GM23248 (cell line): ENCODE results near the gene ABCA12. TPM values are rescaled to one million over a fixed set of nuclear protein-coding genes. Genes with fewer than 3 reads are reported as not detected.

Experiments used
- DNase-seq: peaks from one replicate; pipeline ENCODE4 v3.0.0-alpha.2; 2015
- H2AFZ ChIP-seq: fragments of 200-600 bp; sonication (generic); 2 replicates; pipeline ENCODE4 v1.6.1; 2016; ENCODE audit warnings: antibody characterized with exemption
- H3F3A ChIP-seq: fragments of 200-600 bp; sonication (generic); 2 replicates; pipeline ENCODE4 v1.6.1; 2016; ENCODE audit warnings: mild to moderate bottlenecking, antibody characterized with exemption, mixed run types; ENCODE audit not compliant: insufficient read depth
- H3K27ac ChIP-seq: fragments of 200-600 bp; sonication (generic); 2 replicates; pipeline ENCODE4 v1.5.1; 2016; ENCODE audit warnings: mild to moderate bottlenecking
- H3K27me3 ChIP-seq: fragments of 200-600 bp; sonication (generic); replicated peaks from 2 replicates; pipeline ENCODE4 v1.6.1; 2016; ENCODE audit warnings: mild to moderate bottlenecking; ENCODE audit not compliant: insufficient read depth
- H3K36me3 ChIP-seq: fragments of 200-600 bp; sonication (generic); 2 replicates; pipeline ENCODE4 v1.6.1; 2016; ENCODE audit warnings: low read depth, mild to moderate bottlenecking
- H3K4me1 ChIP-seq: fragments of 200-600 bp; sonication (generic); 2 replicates; pipeline ENCODE4 v1.6.1; 2016; ENCODE audit warnings: mild to moderate bottlenecking; ENCODE audit not compliant: insufficient read depth
- H3K4me2 ChIP-seq: fragments of 200-600 bp; sonication (generic); one replicate; pipeline ENCODE4 v1.6.1; 2016; ENCODE audit warnings: mild to moderate bottlenecking; ENCODE audit not compliant: unreplicated experiment
- H3K4me3 ChIP-seq: fragments of 200-600 bp; sonication (generic); 2 replicates; pipeline ENCODE4 v1.5.1; 2016; ENCODE audit warnings: mild to moderate bottlenecking
- H3K79me2 ChIP-seq: fragments of 200-600 bp; sonication (generic); 2 replicates; pipeline ENCODE4 v1.6.1; 2016; ENCODE audit warnings: mild to moderate bottlenecking; ENCODE audit not compliant: insufficient read depth
- H3K9ac ChIP-seq: fragments of 200-600 bp; sonication (generic); 2 replicates; pipeline ENCODE4 v1.6.1; 2016; ENCODE audit warnings: mild to moderate bottlenecking
- H3K9me2 ChIP-seq: fragments of 200-600 bp; sonication (generic); 2 replicates; pipeline ENCODE4 v1.6.1; 2016; ENCODE audit warnings: mixed run types, mild to moderate bottlenecking, moderate library complexity; ENCODE audit not compliant: insufficient read depth
- H3K9me3 ChIP-seq: fragments of 200-600 bp; sonication (generic); one replicate; pipeline ENCODE4 v1.6.1; 2017; ENCODE audit warnings: low read depth
- H4K20me1 ChIP-seq: fragments of 200-600 bp; sonication (generic); 2 replicates; pipeline ENCODE4 v1.6.0; 2016; ENCODE audit not compliant: insufficient read depth
- EZH2 ChIP-seq: fragments of 200-600 bp; sonication (generic); IDR thresholded peaks from 2 replicates; pipeline ENCODE4 v1.6.1; 2018; ENCODE audit warnings: antibody characterized with exemption, mild to moderate bottlenecking; ENCODE audit not compliant: insufficient read depth, poor library complexity, severe bottlenecking
- EZH2phosphoT487 ChIP-seq: fragments of 200-600 bp; sonication (generic); IDR thresholded peaks from 2 replicates; pipeline ENCODE4 v1.6.1; 2018; ENCODE audit warnings: antibody characterized with exemption, moderate library complexity, mild to moderate bottlenecking, low read depth; ENCODE audit not compliant: insufficient read depth
- WGBS, 2 experiments: methylation state at CpG; one replicate each; pipeline ENCODE4 v1.1.6; 2015 to 2017; ENCODE audit warnings: low lambda C conversion rate in 2 of 2, low coverage in 1 of 2; ENCODE audit errors: missing lambda C conversion rate in 2 of 2; 5-methylcytosine and 5-hydroxymethylcytosine counted together
- in situ Hi-C: fragments of 300-500 bp; cut with MboI; formaldehyde crosslinking; loops from 2 replicates; pipeline ENCODE4 v1.15.0; 2020
- polyA plus RNA-seq: library from polyadenylated mRNA; unstranded; fragments of >200 nt; fragmentation: Nextera tagmentation; extraction: Ambion mirVana; gene quantifications from 2 replicates; pipeline ENCODE4 v1.2.1, GENCODE V29; 2016
- total RNA-seq: library from RNA; depleted of rRNA; stranded (reverse); fragments of >200 nt; shearing (Covaris generic); gene quantifications from 2 replicates; pipeline ENCODE4 v1.2.3, GENCODE V29; 2014

ABCA12 gene
- total and polyA plus RNA-seq, 2 experiments from 2014 or later = not detected

DNA sequence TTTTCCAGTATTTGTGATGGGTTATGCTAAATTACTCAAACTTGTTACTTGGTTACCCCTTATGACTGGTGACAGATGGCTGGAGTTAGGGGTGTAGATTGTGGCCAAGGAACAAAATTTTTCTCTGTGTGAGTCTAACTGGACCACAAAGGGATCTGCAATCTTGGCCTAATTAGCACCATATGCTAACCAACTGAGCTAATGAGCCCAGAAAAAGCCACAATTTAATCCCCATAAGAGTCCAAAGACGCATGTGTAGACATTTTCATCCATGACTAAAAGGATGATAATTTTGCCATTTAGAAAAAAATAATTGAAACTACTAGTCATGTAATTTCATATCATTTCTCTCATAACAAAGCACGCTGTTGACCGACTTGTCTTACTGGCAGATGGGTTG is 151.2 kb downstream of the ABCA12 start:
- in situ Hi-C loops = no loop called here
- Histone ChIP-seq H3K4me1 (no peaks in the 10 kb centered on the region), H3K9me2 (0 out of 2 replicates have a peak, but pooled peaks cover 3% of the 10 kb centered on the region), H3F3A (no peaks in the 10 kb centered on the region), H3K27me3 (no peaks in the 10 kb centered on the region), H2AFZ (no peak overlapping the region), H3K27ac (no peak overlapping the region), H3K36me3 (no peaks in the 10 kb centered on the region), H3K4me3 (no peak overlapping the region), H3K79me2 (no peaks in the 10 kb centered on the region), H3K4me2 (no peak overlapping the region), H4K20me1 (no peaks in the 10 kb centered on the region), H3K9me3 (no peaks in the 10 kb centered on the region), H3K9ac (no peak overlapping the region)
- TF ChIP-seq EZH2 (no peak), EZH2phosphoT487 (no peak)
- 25% methylated on average over 3 of the region's 3 CpGs for WGBS, 2 experiments
- DNase-seq = peak; percentile 42

DNA sequence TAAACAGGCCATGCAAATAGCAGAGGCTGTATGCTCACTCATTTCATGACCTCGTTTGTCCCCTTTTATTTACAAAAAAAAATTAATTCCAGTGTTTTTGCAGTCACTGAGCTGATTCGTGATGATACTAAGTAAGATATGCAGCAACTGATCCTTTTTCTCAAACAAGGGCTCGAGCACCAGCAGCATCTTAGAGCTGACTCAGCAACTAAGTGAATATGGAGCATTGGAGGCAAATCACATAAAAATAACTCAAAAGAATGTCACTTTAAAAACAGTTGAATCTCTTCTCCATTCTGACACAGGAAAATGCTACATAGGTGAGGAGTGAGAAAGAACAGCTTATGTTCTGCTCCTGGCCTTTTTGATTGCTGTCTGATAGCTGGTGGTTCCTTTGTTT is 152.8 kb downstream of the ABCA12 start:
- Histone ChIP-seq H3K27me3 (no peaks in the 10 kb centered on the region), H4K20me1 (no peaks in the 10 kb centered on the region), H3K9me2 (0 out of 2 replicates have a peak, but pooled peaks cover 3% of the 10 kb centered on the region), H3K4me2 (no peak overlapping the region), H3K36me3 (no peaks in the 10 kb centered on the region), H2AFZ (no peak overlapping the region), H3K4me1 (no peaks in the 10 kb centered on the region), H3K79me2 (no peaks in the 10 kb centered on the region), H3K27ac (no peak overlapping the region), H3K4me3 (no peak overlapping the region), H3F3A (no peaks in the 10 kb centered on the region), H3K9me3 (no peaks in the 10 kb centered on the region), H3K9ac (no peak overlapping the region)
- DNase-seq = no peak
- TF ChIP-seq EZH2phosphoT487 (no peak), EZH2 (no peak)
- WGBS, 2 experiments = 29 to 32% methylated on average over 3 of the region's 3 CpGs
- in situ Hi-C loops = no loop called here

DNA sequence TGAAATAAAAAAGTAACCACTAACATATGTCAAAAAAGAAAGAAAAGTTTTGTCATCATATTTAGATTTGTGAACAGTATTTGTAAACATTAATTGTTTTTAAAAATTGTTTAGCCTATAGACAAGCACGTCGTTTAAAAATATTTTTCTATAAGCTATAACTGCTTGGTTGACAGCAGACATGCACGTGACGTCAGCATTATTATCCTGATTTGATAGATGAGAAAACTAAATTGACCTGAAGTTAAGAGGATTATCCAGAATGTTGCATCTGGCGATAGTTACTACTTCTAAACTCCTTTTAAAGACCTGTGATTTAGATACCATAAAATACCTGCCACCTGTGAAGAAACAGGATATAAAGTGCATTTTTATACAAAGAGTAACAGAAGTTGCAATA is 172.0 kb downstream of the ABCA12 start:
- Histone ChIP-seq H2AFZ (no peak overlapping the region), H3K9me2 (no peaks in the 10 kb centered on the region), H3K9me3 (no peaks in the 10 kb centered on the region), H3K79me2 (no peaks in the 10 kb centered on the region), H4K20me1 (no peaks in the 10 kb centered on the region), H3K4me3 (no peak overlapping the region), H3K27ac (no peak overlapping the region), H3K27me3 (no peaks in the 10 kb centered on the region), H3K4me1 (no peaks in the 10 kb centered on the region), H3F3A (no peaks in the 10 kb centered on the region), H3K36me3 (no peaks in the 10 kb centered on the region), H3K9ac (no peak overlapping the region), H3K4me2 (no peak overlapping the region)
- no peak for TF ChIP-seq EZH2phosphoT487
- TF ChIP-seq EZH2 = no peak
- in situ Hi-C loops = loop anchor here (10.0 to 25.0 kb wide), 2 partner anchors 298 to 971 kb away; no protein-coding TSS in a partner anchor
- DNase-seq = no peak
- 59 to 60% methylated on average over 5 of the region's 5 CpGs for WGBS, 2 experiments

DNA sequence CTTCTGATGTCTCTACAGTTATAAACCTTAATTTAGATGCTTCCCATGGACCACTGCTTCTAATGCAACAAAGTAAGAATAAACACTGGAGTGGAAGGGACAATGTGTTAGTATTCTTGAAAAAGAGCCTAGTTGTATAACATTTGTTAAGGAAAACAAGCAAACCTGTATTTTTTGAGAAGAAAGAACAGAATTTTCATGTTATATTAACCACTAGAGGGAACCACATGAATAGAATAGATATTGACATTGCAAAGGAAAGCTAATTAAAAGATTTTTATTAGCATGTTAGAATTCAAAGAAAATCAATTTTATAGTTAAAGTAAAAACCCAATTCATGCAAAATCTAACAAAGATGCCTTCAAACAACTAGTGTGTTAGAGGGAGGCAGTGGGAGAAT is 177.7 kb downstream of the ABCA12 start:
- H3K9me2 ChIP-seq = no peaks in the 10 kb centered on the region

DNA sequence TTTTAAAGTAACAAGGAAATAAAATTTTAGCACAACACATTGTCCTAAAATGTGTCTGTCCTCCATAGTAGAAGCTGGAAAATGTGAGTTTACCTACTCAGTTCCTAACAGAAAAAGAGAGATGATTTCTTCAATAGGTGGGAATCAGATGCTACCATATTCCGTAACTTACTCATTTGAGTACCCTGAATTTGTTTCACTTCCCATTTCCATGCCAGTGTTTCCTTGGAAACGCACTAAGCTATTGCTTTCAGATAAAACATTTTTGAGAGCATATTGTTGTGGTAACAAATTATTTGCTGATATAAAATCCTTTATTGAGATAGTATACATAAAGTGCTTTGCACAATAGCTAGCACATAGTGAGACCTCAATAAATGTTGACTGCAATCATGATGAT is 191.5 kb downstream of the ABCA12 start:
- Histone ChIP-seq H3K9me3 (no peaks in the 10 kb centered on the region), H3K9me2 (no peaks in the 10 kb centered on the region), H3K4me1 (no peaks in the 10 kb centered on the region), H4K20me1 (no peaks in the 10 kb centered on the region), H3K36me3 (no peaks in the 10 kb centered on the region), H3K9ac (no peak overlapping the region), H3F3A (no peaks in the 10 kb centered on the region), H3K27me3 (no peaks in the 10 kb centered on the region), H3K4me2 (no peak overlapping the region), H2AFZ (no peak overlapping the region), H3K27ac (no peak overlapping the region), H3K4me3 (no peak overlapping the region), H3K79me2 (no peaks in the 10 kb centered on the region)
- no peak for TF ChIP-seq EZH2
- no peak for TF ChIP-seq EZH2phosphoT487
- in situ Hi-C loops = no loop called here
- 73 to 75% methylated on average over 2 of the region's 2 CpGs for WGBS, 2 experiments
- no peak for DNase-seq

More for the DNA sequence above, 177.7 kb downstream of the ABCA12 start:
- Histone ChIP-seq H3K27me3 (no peaks in the 10 kb centered on the region), H4K20me1 (no peaks in the 10 kb centered on the region), H3K27ac (no peak overlapping the region), H3K4me3 (no peak overlapping the region), H2AFZ (no peak overlapping the region), H3K9me3 (no peaks in the 10 kb centered on the region), H3K9ac (no peak overlapping the region), H3F3A (no peaks in the 10 kb centered on the region), H3K79me2 (no peaks in the 10 kb centered on the region), H3K4me2 (no peak overlapping the region), H3K4me1 (no peaks in the 10 kb centered on the region), H3K36me3 (no peaks in the 10 kb centered on the region)
- in situ Hi-C loops = loop anchor here (10.0 to 25.0 kb wide), 2 partner anchors 304 to 977 kb away; no protein-coding TSS in a partner anchor
- peak; percentile 40 for DNase-seq
- no peak for TF ChIP-seq EZH2
